Parathyroid adenoma (tissue), 2 donors: ENCODE results near the gene IZUMO2.

Experiments
- H2AFZ ChIP-seq: fragments of 300-600 bp; sonication (generic); one replicate; pipeline ENCODE4 v1.7.0; 2017; ENCODE audit warnings: antibody characterized with exemption, mild to moderate bottlenecking
- H3K27ac ChIP-seq: fragments of 300-600 bp; sonication (generic); one replicate; pipeline ENCODE4 v1.7.0; 2017
- H3K27me3 ChIP-seq: fragments of 300-600 bp; sonication (generic); one replicate; pipeline ENCODE4 v1.7.0; 2017; ENCODE audit warnings: low read length; ENCODE audit not compliant: control insufficient read depth, insufficient read depth
- H3K36me3 ChIP-seq: fragments of 300-600 bp; sonication (generic); one replicate; pipeline ENCODE4 v1.7.0; 2017; ENCODE audit warnings: low read length; ENCODE audit not compliant: control insufficient read depth, insufficient read depth
- H3K4me1 ChIP-seq: fragments of 300-600 bp; sonication (generic); one replicate; pipeline ENCODE4 v1.7.0; 2017; ENCODE audit warnings: control low read depth
- H3K4me2 ChIP-seq: fragments of 300-600 bp; sonication (generic); one replicate; pipeline ENCODE4 v1.7.0; 2017; ENCODE audit warnings: low read length
- H3K4me3 ChIP-seq: fragments of 300-600 bp; sonication (generic); one replicate; pipeline ENCODE4 v1.7.0; 2017; ENCODE audit warnings: low read depth, low read length
- H3K79me2 ChIP-seq: fragments of 300-600 bp; sonication (generic); one replicate; pipeline ENCODE4 v1.7.0; 2017; ENCODE audit warnings: control low read depth
- H3K9ac ChIP-seq: fragments of 300-600 bp; sonication (generic); one replicate; pipeline ENCODE4 v1.7.0; 2017; ENCODE audit warnings: mild to moderate bottlenecking
- H3K9me3 ChIP-seq: fragments of 300-600 bp; sonication (generic); one replicate; pipeline ENCODE4 v1.7.0; 2017; ENCODE audit warnings: low read length; ENCODE audit not compliant: control insufficient read depth
- TF ChIP-seq, protein P1 (sequence below): fragments of 300-600 bp; sonication (generic); IDR thresholded peaks from one replicate; pipeline ENCODE4 v1.7.0; 2017; ENCODE audit warnings: antibody characterized with exemption, mild to moderate bottlenecking
- donor health status: primary hyperparathyroidism.

Gene IZUMO2

DNA sequence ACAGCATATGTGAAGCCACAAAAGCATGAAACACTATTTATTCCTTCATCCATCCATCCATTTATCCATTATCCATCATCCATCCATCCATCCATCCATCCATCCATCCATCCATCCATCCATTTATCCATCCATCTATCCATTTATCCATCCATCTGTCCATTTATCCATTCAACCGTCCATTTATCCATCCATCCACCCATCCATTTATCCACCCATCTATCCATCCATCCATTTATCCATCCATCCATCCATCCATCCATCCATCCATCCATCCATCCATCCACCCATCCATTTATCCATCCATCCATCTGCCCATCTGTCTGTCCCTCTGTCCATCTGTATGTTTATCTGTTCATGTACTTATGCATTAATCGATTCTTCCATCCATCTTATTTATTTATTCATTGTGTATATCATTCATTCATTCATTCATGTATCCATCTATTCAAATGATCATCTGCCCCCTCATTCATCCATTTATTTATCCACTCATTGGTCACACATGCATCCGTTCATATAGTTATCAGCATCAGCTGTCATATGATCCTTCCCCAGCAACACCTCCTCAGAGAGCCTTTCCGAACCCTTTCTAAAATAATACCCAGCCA lies 33.3 kb upstream of the IZUMO2 start:
- TF ChIP-seq, protein P1, sequence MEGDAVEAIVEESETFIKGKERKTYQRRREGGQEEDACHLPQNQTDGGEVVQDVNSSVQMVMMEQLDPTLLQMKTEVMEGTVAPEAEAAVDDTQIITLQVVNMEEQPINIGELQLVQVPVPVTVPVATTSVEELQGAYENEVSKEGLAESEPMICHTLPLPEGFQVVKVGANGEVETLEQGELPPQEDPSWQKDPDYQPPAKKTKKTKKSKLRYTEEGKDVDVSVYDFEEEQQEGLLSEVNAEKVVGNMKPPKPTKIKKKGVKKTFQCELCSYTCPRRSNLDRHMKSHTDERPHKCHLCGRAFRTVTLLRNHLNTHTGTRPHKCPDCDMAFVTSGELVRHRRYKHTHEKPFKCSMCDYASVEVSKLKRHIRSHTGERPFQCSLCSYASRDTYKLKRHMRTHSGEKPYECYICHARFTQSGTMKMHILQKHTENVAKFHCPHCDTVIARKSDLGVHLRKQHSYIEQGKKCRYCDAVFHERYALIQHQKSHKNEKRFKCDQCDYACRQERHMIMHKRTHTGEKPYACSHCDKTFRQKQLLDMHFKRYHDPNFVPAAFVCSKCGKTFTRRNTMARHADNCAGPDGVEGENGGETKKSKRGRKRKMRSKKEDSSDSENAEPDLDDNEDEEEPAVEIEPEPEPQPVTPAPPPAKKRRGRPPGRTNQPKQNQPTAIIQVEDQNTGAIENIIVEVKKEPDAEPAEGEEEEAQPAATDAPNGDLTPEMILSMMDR: no peak
- no peaks in the 10 kb centered on the region for H3K79me2 ChIP-seq
- H3K9me3 ChIP-seq: no peaks in the 10 kb centered on the region
- no peak overlapping the region for H2AFZ ChIP-seq
- H3K4me3 ChIP-seq: no peak overlapping the region
- no peak overlapping the region for H3K27ac ChIP-seq
- no peaks in the 10 kb centered on the region for H3K27me3 ChIP-seq
- H3K36me3 ChIP-seq: no peaks in the 10 kb centered on the region
- H3K9ac ChIP-seq: no peak overlapping the region
- no peak overlapping the region for H3K4me2 ChIP-seq
- H3K4me1 ChIP-seq: peaks cover 11% of the 10 kb centered on the region

DNA sequence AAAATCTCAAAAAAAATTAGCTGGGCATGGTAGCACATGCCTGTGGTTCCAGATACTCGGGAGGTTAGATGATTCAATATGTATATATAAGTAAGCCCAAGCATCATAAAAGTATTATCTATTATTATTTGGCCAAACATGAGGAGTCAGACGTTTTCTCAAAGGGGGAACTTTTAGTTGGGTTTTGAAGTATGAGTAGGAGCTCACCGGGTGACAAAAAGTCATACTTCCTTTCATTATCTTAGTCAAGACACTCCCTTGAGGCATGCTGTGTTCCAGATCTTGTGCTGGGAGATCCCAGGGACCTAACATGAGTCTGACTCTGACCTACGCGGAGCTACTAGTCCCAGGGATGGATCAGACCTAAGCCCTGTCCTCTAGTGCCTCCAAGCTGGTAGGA lies 32.1 kb upstream of the IZUMO2 start:
- Histone ChIP-seq H3K4me3 (no peak overlapping the region), H3K79me2 (no peaks in the 10 kb centered on the region), H3K27ac (no peak overlapping the region), H3K36me3 (no peaks in the 10 kb centered on the region), H2AFZ (no peak overlapping the region), H3K9ac (no peak overlapping the region), H3K4me2 (no peak overlapping the region), H3K4me1 (peaks cover 11% of the 10 kb centered on the region), H3K9me3 (no peaks in the 10 kb centered on the region), H3K27me3 (no peaks in the 10 kb centered on the region)
- TF ChIP-seq, protein P1: no peak

DNA sequence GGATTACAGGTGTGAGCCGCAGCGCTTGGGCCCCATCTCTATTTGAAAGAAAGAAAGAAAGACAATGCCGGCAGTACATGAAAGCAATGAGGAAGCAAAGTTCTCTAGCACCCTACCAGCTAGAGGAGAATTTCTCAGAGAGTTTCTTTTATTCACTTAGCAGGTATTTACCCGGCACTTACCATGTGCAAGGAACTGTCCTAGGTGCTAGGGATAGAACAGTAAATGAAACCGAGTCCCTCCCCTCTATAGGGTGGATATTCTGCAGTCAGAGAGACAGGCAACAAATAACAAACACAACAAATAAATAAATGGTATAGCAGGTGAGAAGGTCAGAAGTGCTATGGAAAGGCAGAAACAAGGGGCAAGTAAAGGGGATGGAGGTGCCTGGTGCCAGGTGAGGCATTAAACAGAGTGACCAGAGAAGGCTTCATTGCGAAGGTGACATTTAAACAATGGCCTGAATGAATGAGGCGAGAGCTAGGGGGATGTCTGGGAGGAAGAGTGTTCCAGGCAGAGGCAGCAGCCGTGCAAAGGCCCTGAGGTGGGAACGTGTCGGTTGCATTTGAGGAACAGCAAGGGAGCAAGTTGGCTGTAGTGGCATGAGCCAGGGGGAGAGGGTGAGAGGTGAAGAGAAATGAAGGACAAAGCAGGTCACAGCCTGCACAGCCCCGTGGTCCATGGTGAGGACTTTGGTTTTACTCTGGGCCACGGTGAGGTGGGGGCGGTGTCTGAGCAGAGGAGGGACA lies 29.6 kb upstream of the IZUMO2 start:
- Histone ChIP-seq H3K4me2 (no peak overlapping the region), H3K79me2 (no peaks in the 10 kb centered on the region), H3K9ac (no peak overlapping the region), H2AFZ (no peak overlapping the region), H3K27me3 (no peaks in the 10 kb centered on the region), H3K27ac (no peak overlapping the region), H3K9me3 (no peaks in the 10 kb centered on the region), H3K4me1 (no peaks in the 10 kb centered on the region), H3K4me3 (no peak overlapping the region), H3K36me3 (no peaks in the 10 kb centered on the region)
- TF ChIP-seq, protein P1: no peak

DNA sequence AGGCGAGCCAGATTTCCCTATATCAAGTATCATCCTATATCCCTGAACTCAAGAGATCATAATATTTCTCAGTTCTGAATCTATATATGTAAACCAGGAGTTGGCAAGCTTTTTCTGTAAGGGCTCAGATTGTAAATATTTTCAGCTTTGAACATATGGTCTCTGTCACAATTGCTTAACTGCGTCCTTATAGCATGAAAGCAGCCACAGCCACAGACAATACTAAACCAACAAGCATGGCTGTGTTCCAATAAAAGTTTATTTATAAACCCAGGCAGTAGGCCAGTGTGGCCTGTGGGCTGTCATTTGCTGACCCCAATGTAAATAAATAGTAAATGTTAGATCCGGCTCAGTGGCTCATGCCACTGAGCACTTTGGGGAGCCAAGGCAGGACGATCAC lies 28.1 kb upstream of the IZUMO2 start:
- Histone ChIP-seq H3K4me1 (no peaks in the 10 kb centered on the region), H3K4me3 (no peak overlapping the region), H3K36me3 (no peaks in the 10 kb centered on the region), H3K27ac (no peak overlapping the region), H2AFZ (no peak overlapping the region), H3K9me3 (no peaks in the 10 kb centered on the region), H3K4me2 (no peak overlapping the region), H3K79me2 (no peaks in the 10 kb centered on the region), H3K27me3 (no peaks in the 10 kb centered on the region), H3K9ac (no peak overlapping the region)
- TF ChIP-seq, protein P1: no peak
